Activated CD8-positive, alpha-beta memory T cell treated with anti-CD3 and anti-CD28 coated beads for 4 hours (primary cell): ENCODE measurements around the gene TSPAN10.
A peak's percentile ranks its signal among the peaks of the same experiment; 100 is the strongest.
"Not testable (repeated sequence)": the region's sequence is repeated elsewhere in the genome, so short reads cannot be mapped to it uniquely, and the experiment has no call there.

Source experiments
- DNase-seq, 2 donors: peaks; one replicate each; pipeline ENCODE4 v3.0.0-alpha.2; 2020; ENCODE audit warnings: low read depth in 2 of 2

Gene TSPAN10

GRCh38 chr17:81662002-81662401 is 25.0 kb downstream of the TSPAN10 start:
- DNase-seq = no peak

GRCh38 chr17:81664051-81664470 is 27.1 kb downstream of the TSPAN10 start:
- DNase-seq = no peak

- peak in 1 of 2 donors; percentile 44 for DNase-seq
These were observed 28.5 kb downstream of the TSPAN10 start for GRCh38 chr17:81665205-81666091.

GRCh38 chr17:81666092-81666341 is 29.0 kb downstream of the TSPAN10 start:
- DNase-seq = no peak

GRCh38 chr17:81666342-81667191 is 29.6 kb downstream of the TSPAN10 start, which contains the start of the genes CCDC137 and OXLD1:
Gene CCDC137, plus strand, starts transcription at chr17:81666737. Its CDS starts 30 bp downstream, at chr17:81666767.
Gene OXLD1, minus strand, starts transcription at chr17:81666605. Its CDS starts 28 bp downstream, at chr17:81666577.
- peak; percentile 84 to 87 for DNase-seq

- no peak for DNase-seq
These were observed 30.8 kb downstream of the TSPAN10 start for GRCh38 chr17:81667754-81668153.

GRCh38 chr17:81672504-81672903 is 35.5 kb downstream of the TSPAN10 start:
- no peak for DNase-seq

- no peak for DNase-seq
These were observed 36.0 kb downstream of the TSPAN10 start for GRCh38 chr17:81672954-81673353.

GRCh38 chr17:81673561-81674258 is 36.7 kb downstream of the TSPAN10 start:
- DNase-seq = no peak

- DNase-seq = not testable (repeated sequence)
These were observed 38.7 kb downstream of the TSPAN10 start for GRCh38 chr17:81675515-81676221.

- DNase-seq = no peak
These were observed 39.9 kb downstream of the TSPAN10 start for GRCh38 chr17:81676906-81677305.

GRCh38 chr17:81680150-81680549 is 43.2 kb downstream of the TSPAN10 start:
- DNase-seq = no peak

- no peak for DNase-seq
These were observed 44.7 kb downstream of the TSPAN10 start for GRCh38 chr17:81681672-81682071.

- DNase-seq = no peak
These were observed 45.7 kb downstream of the TSPAN10 start for GRCh38 chr17:81682565-81683207.

- no peak for DNase-seq
These were observed 46.2 kb downstream of the TSPAN10 start for GRCh38 chr17:81683208-81683583.

GRCh38 chr17:81683584-81684441 is 46.8 kb downstream of the TSPAN10 start, which contains the start of the genes ARL16 and HGS:
Gene ARL16, minus strand, starts transcription at chr17:81683797. Its CDS starts 44 bp downstream, at chr17:81683753.
Gene HGS, plus strand, starts transcription at chr17:81684011. Its CDS starts 56 bp downstream, at chr17:81684067.
- peak; percentile 93 to 94 for DNase-seq

GRCh38 chr17:81684442-81684911 is 47.5 kb downstream of the TSPAN10 start:
- no peak for DNase-seq

- DNase-seq = peak in 1 of 2 donors; percentile 35
These were observed 48.1 kb downstream of the TSPAN10 start for GRCh38 chr17:81685108-81685507.

- no peak for DNase-seq
These were observed 49.6 kb downstream of the TSPAN10 start for GRCh38 chr17:81686614-81687013.
